HepG2 (cell line): ENCODE data around the gene NLGN2. TPM values are rescaled to one million over a fixed set of nuclear protein-coding genes. Genes with fewer than 3 reads are reported as not detected.
A peak's percentile ranks its signal among the peaks of the same experiment; 100 is the strongest.

Experiments
- AHDC1 ChIP-seq: sonication (generic); formaldehyde crosslinking; IDR thresholded peaks from 2 replicates; pipeline ENCODE4 v1.5.1; 2020; ENCODE audit warnings: mild to moderate bottlenecking, missing genetic modification reagents, borderline replicate concordance
- CHD4 ChIP-seq: fragments of 200-600 bp; sonication (generic); IDR thresholded peaks from 2 replicates; pipeline ENCODE4 v1.7.0; 2017; ENCODE audit warnings: mild to moderate bottlenecking, low read length, borderline replicate concordance
- FOSL1 ChIP-seq: sonication (generic); formaldehyde crosslinking; IDR thresholded peaks from 2 replicates; pipeline ENCODE4 v1.9.0; 2021; ENCODE audit warnings: missing genetic modification reagents, borderline replicate concordance
- FOXA1 ChIP-seq, 2 experiments: fragments of 450-650 bp in 1 of 2; sonication (generic) in 1 of 2; formaldehyde crosslinking in 1 of 2; IDR thresholded peaks; 2 replicates each; pipeline versions ENCODE4 v1.4.0 to v1.6.1; 2016 to 2020; ENCODE audit warnings: missing genetic modification reagents in 1 of 2
- FOXP4 ChIP-seq: sonication (generic); formaldehyde crosslinking; IDR thresholded peaks from 2 replicates; pipeline ENCODE4 v1.4.0; 2020; ENCODE audit warnings: missing genetic modification reagents
- HNRNPH1 ChIP-seq: fragments of 200-400 bp; formaldehyde crosslinking; optimal IDR thresholded peaks from 2 replicates; pipeline ENCODE3; 2017; ENCODE audit warnings: mild to moderate bottlenecking, low read depth, low read length
- SP4 ChIP-seq: sonication (generic); formaldehyde crosslinking; IDR thresholded peaks from 2 replicates; pipeline ENCODE4 v1.8.1; 2023; ENCODE audit warnings: mild to moderate bottlenecking, missing genetic modification reagents
- SRSF1 ChIP-seq: fragments of 200-400 bp; formaldehyde crosslinking; optimal IDR thresholded peaks from 2 replicates; pipeline ENCODE3; 2017; ENCODE audit warnings: mild to moderate bottlenecking, low read depth, low read length, moderate library complexity
- TEF ChIP-seq: sonication (generic); formaldehyde crosslinking; IDR thresholded peaks from 2 replicates; pipeline ENCODE4 v1.5.0; 2020; ENCODE audit warnings: missing genetic modification reagents
- ZMYM2 ChIP-seq: sonication (generic); formaldehyde crosslinking; IDR thresholded peaks from 2 replicates; pipeline ENCODE4 v1.8.0; 2022; ENCODE audit warnings: mild to moderate bottlenecking, missing genetic modification reagents
- ZNF274 ChIP-seq: sonication (generic); formaldehyde crosslinking; IDR thresholded peaks from 2 replicates; pipeline ENCODE4 v1.5.1; 2020; ENCODE audit warnings: mild to moderate bottlenecking, missing genetic modification reagents
- ZNF510 ChIP-seq: sonication (generic); formaldehyde crosslinking; IDR thresholded peaks from 2 replicates; pipeline ENCODE4 v1.4.0; 2020; ENCODE audit warnings: low read depth, mild to moderate bottlenecking, missing genetic modification reagents
- ZNF552 ChIP-seq: sonication (generic); formaldehyde crosslinking; IDR thresholded peaks from 2 replicates; pipeline ENCODE4 v1.9.0; 2022; ENCODE audit warnings: missing genetic modification reagents, mild to moderate bottlenecking, borderline replicate concordance
- ZNF672 ChIP-seq: sonication (generic); formaldehyde crosslinking; IDR thresholded peaks from 2 replicates; pipeline ENCODE4 v1.8.1; 2022; ENCODE audit warnings: missing genetic modification reagents
- ZNF766 ChIP-seq: sonication (generic); formaldehyde crosslinking; IDR thresholded peaks from 2 replicates; pipeline ENCODE4 v1.5.0; 2020; ENCODE audit warnings: missing genetic modification reagents, borderline replicate concordance
- polyA plus RNA-seq, 8 experiments: library from polyadenylated mRNA; depleted of rRNA in 3 of 8; stranded (reverse) in 7 of 8; unstranded in 1 of 8; fragments of >200 nt; fragmentation: Illumina TruSeq in 4 of 8; extraction: Trizol in 4 of 8; gene quantifications; 2 replicates each; pipeline versions ENCODE4 v1.2.1 to v1.2.3, GENCODE V29; 2011 to 2016; ENCODE audit warnings: low read depth in 4 of 8, missing spikeins in 1 of 8, mixed read lengths in 1 of 8; ENCODE audit not compliant: insufficient read depth in 1 of 8
- total RNA-seq, 5 experiments: library from RNA; depleted of rRNA; stranded (reverse); fragments of >200 nt; fragmentation: Illumina TruSeq; extraction: Trizol; gene quantifications; 2 replicates each; pipeline ENCODE4 v1.2.3, GENCODE V29; 2016; ENCODE audit warnings: low read depth in 1 of 5

NLGN2 gene
- total and polyA plus RNA-seq, 2 of the 13 experiments (the other 11 are each of a cell fraction or from before 2014, with no cell fraction given): 1.9 to 11.0 TPM

- 0 out of 2 replicates have a peak, but pooled peaks have one; percentile 53 for TF ChIP-seq ZNF552 (CRISPR knock-in tag)
- TF ChIP-seq FOXP4 (CRISPR knock-in tag): peak; percentile 19; the same call in 1 of the 2 replicates
- TF ChIP-seq AHDC1: no peak
- no peak for TF ChIP-seq FOXA1 (IDR thresholded peaks at IDR 0.05)
- TF ChIP-seq FOXA1 (CRISPR knock-in tag; IDR thresholded peaks at IDR 0.05): 0 out of 2 replicates have a peak, but pooled peaks have one; percentile 6
- no peak for TF ChIP-seq TEF
- no peak for TF ChIP-seq CHD4
- TF ChIP-seq ZNF672 (CRISPR knock-in tag): no peak
- no peak for TF ChIP-seq FOSL1 (CRISPR knock-in tag)
- no peak for TF ChIP-seq HNRNPH1
- no peak for TF ChIP-seq ZMYM2 (CRISPR knock-in tag)
- no peak for TF ChIP-seq ZNF766
- TF ChIP-seq ZNF510: no peak
- peak; percentile 84 for TF ChIP-seq SP4
- TF ChIP-seq SRSF1: peak; percentile 52
- 0 out of 2 replicates have a peak, but pooled peaks have one; percentile 26 for TF ChIP-seq ZNF274 (CRISPR knock-in tag)
These were observed 37.3 kb downstream of the NLGN2 start, which contains the start of gene CHRNB1 (continued) for GRCh38 chr17:7444682-7445618.
